A549 (cell line): ENCODE measurements around the gene AQP7. TPM values are rescaled to one million over a fixed set of nuclear protein-coding genes. Genes with fewer than 3 reads are reported as not detected.
A peak's percentile ranks its signal among the peaks of the same experiment; 100 is the strongest.

Source experiments
- ATAC-seq, 2 experiments: fragments of 200-7000 bp in 1 of 2; fragments of >200 bp in 1 of 2; cut with Nextera tagmentation in 1 of 2; cut with Tn5 transposase in 1 of 2; 3 replicates each; pipeline versions ENCODE4 v1.8.0 to v1.9.1; 2018 to 2020; ENCODE audit warnings: mild to moderate bottlenecking in 1 of 2, moderate library complexity in 1 of 2
- CTCF ChIA-PET: fragments of 300-600 bp; sonication (Branson Sonifier 250); formaldehyde crosslinking; extraction: SDS; loops from one replicate; lab custom pipeline; 2021; ENCODE audit warnings: antibody characterized with exemption, inconsistent platforms; lab: Yijun Ruan, JAX
- POLR2A ChIA-PET: fragments of 350-600 bp; formaldehyde crosslinking; extraction: SDS; loops from one replicate; lab custom pipeline; 2021; ENCODE audit warnings: antibody characterized with exemption, inconsistent platforms; lab: Yijun Ruan, JAX
- DNase-seq, 2 experiments: peaks; one replicate each; pipeline versions ENCODE4 v3.0.0 to v3.0.0-alpha.2; 2011 to 2016; ENCODE audit warnings: low read depth in 1 of 2, low spot score in 1 of 2
- FAIRE-seq: peaks from 2 replicates; lab custom pipeline; 2011; peaks lifted over from hg19 to GRCh38; lab: Jason Lieb, UNC
- H3K27ac ChIP-seq, 2 experiments: fragments of >200 bp; sonication (Bioruptor Twin); formaldehyde crosslinking; 3 replicates each; pipeline ENCODE4 v1.5.1; 2016 to 2017
- H3K4me1 ChIP-seq: fragments of >200 bp; sonication (Bioruptor Twin); formaldehyde crosslinking; 3 replicates; pipeline ENCODE4 v1.6.1; 2016
- H3K4me2 ChIP-seq: fragments of >200 bp; sonication (Bioruptor Twin); formaldehyde crosslinking; 3 replicates; pipeline ENCODE4 v1.6.1; 2016
- H3K4me3 ChIP-seq: fragments of >200 bp; sonication (Bioruptor Twin); formaldehyde crosslinking; 3 replicates; pipeline ENCODE4 v1.5.1; 2016
- H3K9me3 ChIP-seq: fragments of >200 bp; sonication (Bioruptor Twin); formaldehyde crosslinking; 3 replicates; pipeline ENCODE4 v1.6.1; 2016
- CBX8 ChIP-seq: fragments of 200-600 bp; sonication (generic); IDR thresholded peaks from 2 replicates; pipeline ENCODE4 v1.6.1; 2016
- ZFP36 ChIP-seq: fragments of 450-650 bp; IDR thresholded peaks from 2 replicates; pipeline ENCODE4 v1.6.1; 2014; ENCODE audit warnings: borderline replicate concordance; ENCODE audit not compliant: partially characterized antibody
- WGBS: methylation state at CpG from one replicate; pipeline ENCODE4 v1.1.6; 2017; ENCODE audit errors: missing lambda C conversion rate; 5-methylcytosine and 5-hydroxymethylcytosine counted together
- polyA plus RNA-seq, 4 experiments: library from polyadenylated mRNA; depleted of rRNA in 3 of 4; stranded (reverse); fragments of >200 nt; fragmentation: RNase III in 1 of 4; extraction: RNeasy Plus Mini Kit Qiagen cat#74134 plus additional on column Dnase treatment in 1 of 4; gene quantifications; 2 replicates in 3 of 4; 3 replicates in 1 of 4; pipeline ENCODE4 v1.2.3, GENCODE V29; 2011 to 2017
- small RNA-seq, 6 experiments: library from RNA; depleted of rRNA; stranded (forward); fragments of <200 nt; gene quantifications; one replicate each; pipeline ENCODE3, GENCODE V24; 2012

AQP7 gene
- polyA plus RNA-seq, 2 of the 4 experiments (the other 2 are of a cell fraction), result 0.61 to 1.1 TPM

- Histone ChIP-seq H3K9me3 (peaks cover 32% of the 10 kb centered on the region), H3K4me2 (no peak overlapping the region), H3K4me3 (no peak overlapping the region), H3K27ac (no peak overlapping the region), H3K4me1 (no peaks in the 10 kb centered on the region)
- FAIRE-seq, result no peak
- TF ChIP-seq ZFP36 (peak; percentile 98), CBX8 (no peak)
- 98% methylated on average over 3 of the region's 3 CpGs for WGBS
- ChIA-PET CTCF (interaction anchor here (0.6 to 1.3 kb wide), 3 partner anchors 10 to 595 kb away, joined by 3 read pairs; no protein-coding TSS in a partner anchor), POLR2A (no interaction called here)
- DNase-seq, result no peak
- ATAC-seq, result no peak
Measured at GRCh38 chr9:33340186-33340585, 62.2 kb downstream of the AQP7 start.

Small RNA genes within 50 kb of the gene (small RNA-seq; reads per million reads assigned to genes)
- gene AL356218.2, result 0 reads per million in 6 experiments
- gene RF00019, result 0 reads per million in 6 experiments

Other genes with a start within 250 kb of the AQP7 start
- 180 and 191 TPM in 2 replicates for gene B4GALT1, start 235.2 kb downstream of the AQP7 start, polyA plus RNA-seq (2011; rRNA removed)
- 140 to 182 TPM (median 167 TPM) in 3 replicates for gene B4GALT1, start 235.2 kb downstream of the AQP7 start, polyA plus RNA-seq (2017; fragmentation: RNase III; extraction: RNeasy Plus Mini Kit Qiagen cat#74134 plus additional on column Dnase treatment)
- 0.37 TPM in 1 of 2 replicates, not detected in the other for gene SPINK4, start 162.4 kb downstream of the AQP7 start, polyA plus RNA-seq (2011; rRNA removed)
- not detected in 3 replicates for gene SPINK4, start 162.4 kb downstream of the AQP7 start, polyA plus RNA-seq (2017; fragmentation: RNase III; extraction: RNeasy Plus Mini Kit Qiagen cat#74134 plus additional on column Dnase treatment)
- gene BAG1, start 137.9 kb downstream of the AQP7 start, polyA plus RNA-seq (2011; rRNA removed), result 51.9 and 86.9 TPM in 2 replicates
- gene BAG1, start 137.9 kb downstream of the AQP7 start, polyA plus RNA-seq (2017; fragmentation: RNase III; extraction: RNeasy Plus Mini Kit Qiagen cat#74134 plus additional on column Dnase treatment), result 62.4 to 73.0 TPM (median 64.3 TPM) in 3 replicates
- 108 and 187 TPM in 2 replicates for gene CHMP5, start 137.5 kb downstream of the AQP7 start, polyA plus RNA-seq (2011; rRNA removed)
- 99.8 to 119 TPM (median 108 TPM) in 3 replicates for gene CHMP5, start 137.5 kb downstream of the AQP7 start, polyA plus RNA-seq (2017; fragmentation: RNase III; extraction: RNeasy Plus Mini Kit Qiagen cat#74134 plus additional on column Dnase treatment)
- 41.1 and 41.2 TPM in 2 replicates for gene NFX1, start 112.1 kb downstream of the AQP7 start, polyA plus RNA-seq (2011; rRNA removed)
- gene NFX1, start 112.1 kb downstream of the AQP7 start, polyA plus RNA-seq (2017; fragmentation: RNase III; extraction: RNeasy Plus Mini Kit Qiagen cat#74134 plus additional on column Dnase treatment), result 23.6 to 25.0 TPM (median 24.8 TPM) in 3 replicates
- gene AQP3, start 45.0 kb upstream of the AQP7 start, polyA plus RNA-seq (2011; rRNA removed), result 18.8 and 21.7 TPM in 2 replicates
- 5.4 to 7.2 TPM (median 6.2 TPM) in 3 replicates for gene AQP3, start 45.0 kb upstream of the AQP7 start, polyA plus RNA-seq (2017; fragmentation: RNase III; extraction: RNeasy Plus Mini Kit Qiagen cat#74134 plus additional on column Dnase treatment)
- gene NOL6, start 71.4 kb upstream of the AQP7 start, polyA plus RNA-seq (2011; rRNA removed), result 49.5 and 56.6 TPM in 2 replicates
- gene NOL6, start 71.4 kb upstream of the AQP7 start, polyA plus RNA-seq (2017; fragmentation: RNase III; extraction: RNeasy Plus Mini Kit Qiagen cat#74134 plus additional on column Dnase treatment), result 52.0 to 56.2 TPM (median 52.8 TPM) in 3 replicates
- gene ANKRD18B, start 121.7 kb upstream of the AQP7 start, polyA plus RNA-seq (2011; rRNA removed), result 11.3 and 12.6 TPM in 2 replicates
- 4.2 to 5.6 TPM (median 4.6 TPM) in 3 replicates for gene ANKRD18B, start 121.7 kb upstream of the AQP7 start, polyA plus RNA-seq (2017; fragmentation: RNase III; extraction: RNeasy Plus Mini Kit Qiagen cat#74134 plus additional on column Dnase treatment)